H9 (cell line): ENCODE data around the gene GNA15. TPM values are rescaled to one million over a fixed set of nuclear protein-coding genes. Genes with fewer than 3 reads are reported as not detected.

Experiments
- DNase-seq: peaks from one replicate; pipeline ENCODE4 v3.0.0-alpha.2; 2017
- H2AFZ ChIP-seq: one replicate; pipeline ENCODE4 v1.6.1; 2013; ENCODE audit warnings: mild to moderate bottlenecking, low read length, control low read depth, moderate library complexity
- H2AK5ac ChIP-seq: 2 replicates; pipeline ENCODE4 v1.6.1; 2013; ENCODE audit warnings: low read length, control low read depth, mixed read lengths; ENCODE audit not compliant: insufficient read length
- H2BK120ac ChIP-seq: one replicate; pipeline ENCODE4 v1.6.1; 2013; ENCODE audit warnings: low read depth, mild to moderate bottlenecking, low read length, control low read depth, inconsistent platforms; ENCODE audit not compliant: poor library complexity, severe bottlenecking
- H2BK12ac ChIP-seq: 2 replicates; pipeline ENCODE4 v1.6.1; 2013; ENCODE audit warnings: low read length, control low read depth, mixed read lengths, low read depth; ENCODE audit not compliant: insufficient read length
- H2BK15ac ChIP-seq: 2 replicates; pipeline ENCODE4 v1.6.1; 2013; ENCODE audit warnings: low read depth, low read length, control low read depth
- H2BK20ac ChIP-seq: one replicate; pipeline ENCODE4 v1.6.1; 2013; ENCODE audit warnings: low read depth, mild to moderate bottlenecking, low read length, control low read depth, inconsistent platforms; ENCODE audit not compliant: poor library complexity, severe bottlenecking
- H2BK5ac ChIP-seq: 2 replicates; pipeline ENCODE4 v1.6.1; 2013; ENCODE audit warnings: low read length, control low read depth, mixed read lengths; ENCODE audit not compliant: insufficient read length
- H3K14ac ChIP-seq: 2 replicates; pipeline ENCODE4 v1.6.1; 2013; ENCODE audit warnings: low read length, control low read depth; ENCODE audit not compliant: insufficient read depth
- H3K18ac ChIP-seq: 2 replicates; pipeline ENCODE4 v1.6.1; 2013; ENCODE audit warnings: low read depth, mild to moderate bottlenecking, mixed read lengths, low read length, control low read depth; ENCODE audit not compliant: insufficient read length
- H3K23ac ChIP-seq: 2 replicates; pipeline ENCODE4 v1.6.1; 2013; ENCODE audit warnings: low read length, control low read depth, mixed read lengths, low read depth; ENCODE audit not compliant: insufficient read length
- H3K23me2 ChIP-seq: 2 replicates; pipeline ENCODE4 v1.6.1; 2013; ENCODE audit warnings: low read depth, mild to moderate bottlenecking, mixed read lengths, low read length, control low read depth; ENCODE audit not compliant: insufficient read length, poor library complexity, severe bottlenecking
- H3K27ac ChIP-seq: 2 replicates; pipeline ENCODE4 v1.5.1; 2013; ENCODE audit warnings: low read length, control low read depth, mixed read lengths, low read depth; ENCODE audit not compliant: insufficient read length
- H3K27me3 ChIP-seq: 2 replicates; pipeline ENCODE4 v1.6.1; 2013; ENCODE audit warnings: low read length, control low read depth, inconsistent platforms; ENCODE audit not compliant: insufficient read depth
- H3K4ac ChIP-seq: 2 replicates; pipeline ENCODE4 v1.6.1; 2013; ENCODE audit warnings: low read depth, mild to moderate bottlenecking, control low read depth, inconsistent platforms, low read length, moderate library complexity
- H3K4me1 ChIP-seq: 2 replicates; pipeline ENCODE4 v1.6.1; 2013; ENCODE audit warnings: low read length, control low read depth, inconsistent platforms; ENCODE audit not compliant: insufficient read depth
- H3K4me2 ChIP-seq: 2 replicates; pipeline ENCODE4 v1.6.1; 2013; ENCODE audit warnings: low read length, control low read depth, mixed read lengths; ENCODE audit not compliant: insufficient read length, insufficient read depth
- H3K56ac ChIP-seq: 2 replicates; pipeline ENCODE4 v1.6.1; 2013; ENCODE audit warnings: low read depth, mild to moderate bottlenecking, mixed read lengths, low read length, control low read depth; ENCODE audit not compliant: insufficient read length
- H3K79me1 ChIP-seq: 2 replicates; pipeline ENCODE4 v1.6.1; 2013; ENCODE audit warnings: low read depth, mild to moderate bottlenecking, moderate library complexity, low read length, control low read depth, inconsistent platforms; ENCODE audit not compliant: insufficient read depth, poor library complexity, severe bottlenecking
- H3K79me2 ChIP-seq: 2 replicates; pipeline ENCODE4 v1.6.1; 2013; ENCODE audit warnings: low read length, control low read depth, inconsistent platforms; ENCODE audit not compliant: insufficient read depth
- H3K9ac ChIP-seq: 2 replicates; pipeline ENCODE4 v1.6.1; 2013; ENCODE audit warnings: low read length, control low read depth, mixed read lengths; ENCODE audit not compliant: insufficient read length; ENCODE audit errors: extremely low read depth
- H3K9me3 ChIP-seq: one replicate; pipeline ENCODE4 v1.6.1; 2013; ENCODE audit warnings: low read depth, low read length, inconsistent platforms; ENCODE audit not compliant: control insufficient read depth
- H3T11ph ChIP-seq: one replicate; pipeline ENCODE4 v1.6.1; 2013; ENCODE audit warnings: mild to moderate bottlenecking, low read length, control low read depth, inconsistent platforms
- H4K20me1 ChIP-seq: one replicate; pipeline ENCODE4 v1.6.1; 2013; ENCODE audit not compliant: control insufficient read depth, insufficient read length, insufficient read depth
- H4K5ac ChIP-seq: 2 replicates; pipeline ENCODE4 v1.6.1; 2013; ENCODE audit warnings: low read depth, mild to moderate bottlenecking, mixed read lengths, low read length, control low read depth; ENCODE audit not compliant: insufficient read length
- H4K8ac ChIP-seq: replicated peaks from 2 replicates; pipeline ENCODE4 v1.6.1; 2013; ENCODE audit warnings: low read length, control low read depth, mixed read lengths, low read depth; ENCODE audit not compliant: insufficient read length
- H4K91ac ChIP-seq: 2 replicates; pipeline ENCODE4 v1.6.1; 2013; ENCODE audit warnings: low read depth, mild to moderate bottlenecking, moderate library complexity, mixed read lengths, low read length, control low read depth; ENCODE audit not compliant: insufficient read length
- H3K27ac Mint-ChIP-seq, 3 experiments: 2 replicates in 2 of 3; 3 replicates in 1 of 3; pipeline ENCODE4 v1.8.0; 2020 to 2021; ENCODE audit warnings: mixed read lengths in 3 of 3, mild to moderate bottlenecking in 1 of 3, moderate library complexity in 1 of 3
- H3K27me3 Mint-ChIP-seq: 2 replicates; pipeline ENCODE4 v1.8.0; 2021; ENCODE audit warnings: low read depth, mild to moderate bottlenecking, moderate library complexity, mixed read lengths
- H3K36me3 Mint-ChIP-seq, 3 experiments: 2 replicates in 2 of 3; 3 replicates in 1 of 3; pipeline ENCODE4 v1.8.0; 2020 to 2021; ENCODE audit warnings: low read depth in 3 of 3, mixed read lengths in 3 of 3; ENCODE audit not compliant: insufficient read depth in 1 of 3
- H3K4me1 Mint-ChIP-seq, 2 experiments: 2 replicates each; pipeline ENCODE4 v1.8.0; 2020; ENCODE audit warnings: mixed read lengths in 2 of 2
- H3K4me3 Mint-ChIP-seq, 2 experiments: 2 replicates in 1 of 2; 3 replicates in 1 of 2; pipeline ENCODE4 v1.8.0; 2020 to 2021; ENCODE audit warnings: mild to moderate bottlenecking in 2 of 2, mixed read lengths in 2 of 2, moderate library complexity in 1 of 2
- H3K9me3 Mint-ChIP-seq, 2 experiments: 2 replicates in 1 of 2; 3 replicates in 1 of 2; pipeline ENCODE4 v1.8.0; 2020; ENCODE audit warnings: mild to moderate bottlenecking in 2 of 2, mixed read lengths in 2 of 2, moderate library complexity in 1 of 2
- CTCF ChIP-seq: fragments of 200-600 bp; sonication (generic); conservative IDR thresholded peaks from 3 replicates; pipeline ENCODE4 v1.8.0; 2021; ENCODE audit warnings: antibody characterized with exemption, mild to moderate bottlenecking
- WGBS: extraction: QIAGEN DNeasy Blood & Tissue Kit; methylation state at CpG from one replicate; pipeline ENCODE4 v1.1.7; 2013; ENCODE audit warnings: missing lambda C conversion rate, low lambda C conversion rate, mixed read lengths; ENCODE audit not compliant: insufficient read length; ENCODE audit errors: extremely low coverage; 5-methylcytosine and 5-hydroxymethylcytosine counted together
- total RNA-seq: library from RNA; stranded (reverse); gene quantifications from 2 replicates; pipeline ENCODE4 v1.2.1, GENCODE V29; 2021

Gene GNA15
- total RNA-seq, 1 experiment from 2014 or later = not detected

GRCh38 chr19:3162418-3163229, 26.8 kb downstream of the GNA15 start:
- WGBS = no CpG with 5 or more reads among the region's 38 CpGs
- no peak overlapping the region for H3T11ph ChIP-seq
- TF ChIP-seq CTCF = no peak
- H4K20me1 ChIP-seq = no peaks in the 10 kb centered on the region
- H3K4ac ChIP-seq = no peak overlapping the region
- no peak overlapping the region for H2AK5ac ChIP-seq
- no peak overlapping the region for H2BK5ac ChIP-seq
- H2BK12ac ChIP-seq = no peak overlapping the region
- Mint-ChIP-seq H3K4me1 (peaks cover 4 to 9% of the 10 kb centered on the region in 2 experiments), H3K36me3 (no peaks in the 10 kb centered on the region; a peak in 3 of 7 replicates), H3K27ac (no peak overlapping the region), H3K9me3 (peaks cover 3 to 7% of the 10 kb centered on the region in 2 experiments; a peak in 3 of 5 replicates), H3K27me3 (peaks cover 46% of the 10 kb centered on the region), H3K4me3 (peak overlapping the region in 1 of 2 experiments; percentile 79; a peak in 2 of 5 replicates)
- H3K4me2 ChIP-seq = no peak overlapping the region
- H4K8ac ChIP-seq = no peak overlapping the region
- no peaks in the 10 kb centered on the region for H3K4me1 ChIP-seq
- H3K14ac ChIP-seq = no peak overlapping the region
- no peak overlapping the region for H3K56ac ChIP-seq
- H3K23ac ChIP-seq = no peak overlapping the region
- H2BK120ac ChIP-seq = no peak overlapping the region
- no peak for DNase-seq
- H4K91ac ChIP-seq = no peak overlapping the region
- H2BK20ac ChIP-seq = no peak overlapping the region
- no peak overlapping the region for H3K18ac ChIP-seq
- H3K9ac ChIP-seq = no peak overlapping the region
- H3K27ac ChIP-seq = no peak overlapping the region
- H3K79me1 ChIP-seq = no peaks in the 10 kb centered on the region
- no peak overlapping the region for H4K5ac ChIP-seq
- no peaks in the 10 kb centered on the region for H3K23me2 ChIP-seq
- H2AFZ ChIP-seq = no peak overlapping the region
- no peaks in the 10 kb centered on the region for H3K79me2 ChIP-seq
- no peaks in the 10 kb centered on the region for H3K27me3 ChIP-seq
- no peak overlapping the region for H2BK15ac ChIP-seq
- H3K9me3 ChIP-seq = no peaks in the 10 kb centered on the region
